ENCODE data around the gene PMS1.
"Not testable (repeated sequence)": the region's sequence is repeated elsewhere in the genome, so short reads cannot be mapped to it uniquely, and the experiment has no call there.

The PMS1 gene

DNA sequence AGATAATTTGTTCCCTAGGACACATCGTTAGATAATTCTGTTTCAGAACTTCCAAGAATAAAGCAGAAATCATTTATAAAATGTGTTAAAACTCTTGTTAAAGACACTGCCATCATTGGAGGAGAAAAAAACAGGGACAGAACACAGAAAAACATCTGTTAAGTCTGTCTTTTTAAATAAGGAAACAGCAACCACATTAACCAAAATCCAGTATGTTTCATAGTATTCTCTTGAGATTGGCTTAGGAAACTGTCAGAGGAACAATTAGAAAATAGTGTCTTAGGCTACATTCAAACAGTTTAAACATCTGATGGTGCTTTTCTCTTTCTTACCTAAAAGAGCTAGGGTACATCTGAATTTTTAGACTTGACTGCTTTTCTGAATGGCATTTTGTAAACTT is 81.6 kb downstream of the PMS1 start:
- no peak for DNase-seq (ENCODE audit: low spot score)

DNA sequence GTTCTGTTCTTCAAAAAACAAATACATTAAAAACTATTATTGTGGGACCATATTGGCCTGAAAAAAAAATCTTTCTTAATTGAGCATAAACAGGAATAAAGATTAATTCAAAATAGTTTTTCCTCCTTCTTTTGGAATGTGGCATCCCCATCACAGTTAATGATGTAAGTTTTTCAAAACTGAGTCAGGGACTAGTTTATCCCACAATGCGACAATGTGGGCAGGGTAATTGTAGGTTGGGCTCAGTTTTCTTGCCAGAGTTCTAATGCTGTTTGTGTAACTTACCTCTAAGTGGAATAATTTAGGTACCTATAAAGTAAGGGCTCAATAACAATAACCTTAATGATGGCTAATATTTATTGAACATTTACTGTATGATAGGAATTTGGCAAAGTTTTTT is 82.0 kb downstream of the PMS1 start:
- DNase-seq (ENCODE audit: low spot score) = no peak

- no peak for DNase-seq (ENCODE audit: low spot score)
Observed at GRCh38 chr2:189868896-189869295, 84.6 kb downstream of the PMS1 start.

GRCh38 chr2:189870381-189871085 is 86.3 kb downstream of the PMS1 start:
- DNase-seq (ENCODE audit: low spot score) = no peak

DNA sequence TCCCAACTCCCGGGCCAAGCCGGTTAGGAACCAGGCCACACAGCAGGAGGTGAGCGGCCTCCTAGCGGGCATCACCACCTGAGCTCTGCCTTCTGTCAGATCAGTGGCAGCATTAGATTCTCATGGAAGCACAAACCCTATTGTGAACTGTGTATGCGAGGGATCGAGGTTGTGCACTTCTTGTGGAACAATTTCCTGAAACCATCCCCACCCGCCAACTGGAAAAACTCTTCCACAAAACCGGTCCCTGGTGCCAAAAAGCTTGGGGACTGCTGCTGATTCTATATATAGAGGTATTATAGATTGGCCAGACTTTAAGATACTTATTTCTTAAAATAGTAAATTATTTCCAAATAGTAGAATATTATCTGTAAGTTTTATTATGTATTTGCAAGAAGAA is 89.4 kb downstream of the PMS1 start:
- DNase-seq (ENCODE audit: low spot score) = no peak

GRCh38 chr2:189874586-189875320 is 90.5 kb downstream of the PMS1 start:
- DNase-seq (ENCODE audit: low spot score) = no peak

DNA sequence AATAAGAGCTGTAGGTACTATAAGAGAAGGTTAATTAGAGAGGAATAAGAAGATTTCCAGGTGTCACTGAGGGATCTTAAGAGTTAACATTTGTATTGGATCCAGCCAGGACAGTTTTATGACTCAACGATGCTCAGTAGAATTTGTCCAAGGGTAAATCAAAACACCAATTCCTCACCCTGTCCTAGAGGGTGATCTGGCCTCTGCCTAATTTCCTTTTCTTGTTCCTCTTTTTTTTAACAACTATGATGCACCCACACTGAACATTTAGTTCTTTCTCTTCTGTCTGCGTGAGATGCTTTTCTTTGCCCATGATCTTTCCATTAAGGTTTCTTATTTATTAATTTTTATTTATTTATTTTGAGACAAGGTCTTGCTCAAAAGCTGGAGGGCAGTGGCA is 92.0 kb downstream of the PMS1 start:
- DNase-seq (ENCODE audit: low spot score) = no peak

- no peak for DNase-seq (ENCODE audit: low spot score)
Observed at GRCh38 chr2:189879716-189880081, 95.4 kb downstream of the PMS1 start.

- DNase-seq (ENCODE audit: low spot score) = no peak
Observed at GRCh38 chr2:189880429-189880828, 96.2 kb downstream of the PMS1 start.

- no peak for DNase-seq (ENCODE audit: low spot score)
Observed at GRCh38 chr2:189880832-189881492, 96.7 kb downstream of the PMS1 start.

GRCh38 chr2:189885368-189885767 is 101.1 kb downstream of the PMS1 start:
- no peak for DNase-seq (ENCODE audit: low spot score)

DNA sequence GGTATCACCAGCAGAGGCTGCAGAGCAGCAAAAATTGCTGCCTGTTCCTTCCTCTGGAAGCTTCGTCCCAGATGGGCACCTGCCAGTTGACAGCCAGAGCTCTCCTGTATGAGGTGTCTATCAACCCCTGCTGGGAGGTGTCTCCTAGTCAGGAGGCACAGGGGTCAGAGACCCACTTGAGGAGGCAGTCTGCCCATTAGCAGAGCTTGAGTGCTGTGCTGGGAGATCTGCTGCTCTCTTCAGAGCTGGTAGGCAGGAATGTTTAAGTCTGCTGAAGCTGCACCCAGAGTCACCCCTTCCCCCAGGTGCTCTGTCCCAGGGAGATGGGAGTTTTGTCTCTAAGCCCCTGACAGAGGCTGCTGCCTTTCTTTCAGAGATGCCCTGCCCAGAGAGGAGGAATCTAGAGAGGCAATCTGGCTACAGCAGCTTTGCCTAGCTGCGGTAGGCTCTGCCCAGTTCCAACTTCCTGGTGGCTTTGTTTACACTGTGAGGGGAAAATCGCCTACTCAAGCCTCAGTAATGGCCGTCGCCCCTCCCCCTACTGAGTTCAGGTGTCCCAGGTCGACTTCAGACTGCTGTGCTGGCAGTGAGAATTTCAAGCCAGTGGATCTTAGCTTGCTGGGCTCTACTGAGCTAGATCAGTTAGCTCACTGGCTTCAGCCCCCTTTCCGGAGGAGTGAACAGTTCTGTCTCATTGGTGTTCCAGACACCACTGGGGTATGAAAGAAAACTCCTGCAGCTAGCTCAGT is 108.5 kb downstream of the PMS1 start:
- DNase-seq (ENCODE audit: low spot score) = not testable (repeated sequence)

DNA sequence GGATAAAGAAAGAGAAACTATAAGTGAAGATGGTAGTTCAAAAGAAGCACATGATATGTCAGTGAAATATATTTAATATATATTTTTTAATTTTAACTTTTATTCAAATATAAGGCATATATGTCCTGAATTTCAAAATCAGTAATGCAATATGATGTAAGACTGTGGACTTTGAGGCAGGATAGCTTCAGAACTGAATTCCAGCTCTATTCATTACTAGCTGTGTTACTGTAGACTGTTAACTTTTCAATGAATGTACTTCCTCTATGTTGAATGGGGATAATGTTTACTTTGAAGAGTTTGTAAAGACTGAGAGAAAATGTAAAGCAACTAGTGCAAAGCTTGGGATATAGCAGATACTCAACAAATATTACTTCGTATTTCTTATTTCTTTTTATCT is 112.6 kb downstream of the PMS1 start:
- DNase-seq (ENCODE audit: low spot score) = no peak

DNA sequence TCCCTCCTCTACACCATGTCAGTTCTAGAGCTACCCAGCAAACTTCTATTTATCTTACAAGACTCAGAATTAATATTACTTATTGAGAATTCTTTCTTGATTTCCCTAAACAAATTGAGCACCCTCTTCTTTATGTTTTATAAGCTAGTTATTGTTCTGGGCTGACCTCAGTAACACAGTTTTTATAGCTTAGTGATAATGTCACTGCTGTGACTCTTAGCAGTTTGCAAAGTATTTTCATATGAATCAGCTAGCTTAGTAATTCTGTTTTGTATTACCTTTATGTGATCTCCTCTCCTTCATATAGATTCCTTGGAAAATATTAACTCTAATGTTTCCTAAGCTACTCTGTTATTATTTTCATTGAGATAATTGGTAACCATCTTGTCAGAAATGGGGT is 114.9 kb downstream of the PMS1 start:
- no peak for DNase-seq (ENCODE audit: low spot score)

- DNase-seq (ENCODE audit: low spot score) = no peak
Observed at GRCh38 chr2:189900726-189901125, 116.5 kb downstream of the PMS1 start.

DNA sequence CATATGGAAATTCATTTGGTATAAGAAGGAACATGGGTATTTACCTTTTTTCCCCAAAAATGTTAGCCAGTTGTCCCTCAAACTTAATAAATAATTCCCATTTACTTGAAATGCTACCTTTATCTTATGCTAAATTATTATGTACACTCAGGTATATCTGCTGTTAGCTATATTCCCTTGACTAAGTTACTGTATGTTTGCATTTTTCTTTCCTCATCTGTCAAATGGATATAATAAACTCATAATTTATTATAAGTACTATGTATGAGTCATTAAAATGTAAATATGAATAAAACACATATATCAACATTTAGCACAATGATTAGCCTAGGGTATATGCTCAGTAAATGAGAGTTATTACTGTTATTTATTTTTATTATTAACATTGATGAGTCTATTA is 117.4 kb downstream of the PMS1 start:
- DNase-seq (ENCODE audit: low spot score) = no peak

DNA sequence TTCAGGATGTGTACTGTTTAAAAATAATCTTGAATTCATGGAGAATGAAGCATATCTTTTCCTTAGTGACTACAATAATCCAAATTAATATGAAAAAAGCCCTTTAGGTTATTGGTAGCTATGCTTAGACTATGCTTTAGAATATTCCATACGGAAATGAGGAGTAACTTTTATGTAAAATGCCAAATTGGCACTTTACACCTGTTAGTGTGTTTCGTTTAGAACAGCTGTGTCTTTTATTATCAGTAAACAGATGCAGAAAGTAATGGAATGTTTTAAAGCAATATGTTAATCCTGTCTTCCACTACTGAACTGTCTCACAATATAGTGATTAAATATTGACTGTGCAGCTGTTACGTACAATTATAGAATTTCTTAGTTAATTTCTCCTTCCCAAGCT is 129.6 kb downstream of the PMS1 start:
- DNase-seq (ENCODE audit: low spot score) = no peak

DNA sequence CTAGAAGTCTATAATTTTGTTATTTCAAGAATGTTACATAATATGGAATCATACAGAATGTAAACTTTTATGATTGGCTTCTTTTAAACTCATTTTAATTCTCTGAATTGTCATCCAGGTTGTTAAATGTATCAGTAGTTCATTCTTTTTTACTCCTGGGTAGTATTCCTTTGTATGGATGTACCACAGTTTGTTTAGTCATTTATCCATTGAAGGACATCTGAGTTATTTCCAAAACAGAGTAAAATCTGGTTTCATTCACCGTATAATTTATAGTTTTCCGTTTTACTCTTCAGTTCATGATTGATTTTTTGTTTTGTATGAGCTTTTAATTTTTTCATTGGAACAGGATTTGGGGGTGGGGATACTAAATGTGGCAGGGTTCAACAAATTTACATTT is 132.4 kb downstream of the PMS1 start:
- no peak for DNase-seq (ENCODE audit: low spot score)

All from globus pallidus (tissue), 1 donor.